HepG2 (cell line): ENCODE data around the gene CDC14A. TPM values are rescaled to one million over a fixed set of nuclear protein-coding genes. Genes with fewer than 3 reads are reported as not detected.

ENCODE experiments used
- ATAC-seq: fragments of 200-7000 bp; cut with Tn5 transposase; 3 replicates; pipeline ENCODE4 v1.9.1; 2020; ENCODE audit warnings: mild to moderate bottlenecking, moderate library complexity
- BruUV-seq: library from RNA; stranded (reverse); fragments of 400-500 nt; replicated peaks from 2 replicates; lab custom pipeline; 2021; lab: Mats Ljungman, UMichigan
- CTCF ChIA-PET: fragments of 300-600 bp; formaldehyde crosslinking; extraction: SDS; loops from one replicate; lab custom pipeline; 2021; ENCODE audit warnings: low total read pairs, inconsistent platforms, low intra/inter-chr PET ratio; lab: Yijun Ruan, JAX
- POLR2A ChIA-PET: fragments of 350-600 bp; sonication (Branson Sonifier 250); formaldehyde crosslinking; loops from one replicate; lab custom pipeline; 2020; ENCODE audit warnings: antibody characterized with exemption, inconsistent platforms; lab: Yijun Ruan, JAX
- DNase-seq: peaks from one replicate; pipeline ENCODE4 v3.0.0-alpha.2; 2015; ENCODE audit warnings: low spot score
- FAIRE-seq: peaks from 3 replicates; lab custom pipeline; 2011; peaks lifted over from hg19 to GRCh38; lab: Jason Lieb, UNC
- H2AFZ ChIP-seq: one replicate; pipeline ENCODE4 v1.6.1; 2011; ENCODE audit warnings: low read length, inconsistent platforms
- H3K27ac ChIP-seq: fragments of 300-600 bp; 3 replicates; pipeline ENCODE4 v1.8.0; 2011; ENCODE audit warnings: mixed run types, mild to moderate bottlenecking, mixed read lengths, low read length, inconsistent platforms; ENCODE audit not compliant: insufficient read depth; ENCODE audit errors: extremely low read length
- H3K27me3 ChIP-seq, 2 experiments: fragments of 200-600 bp in 1 of 2; 2 replicates in 1 of 2; 3 replicates in 1 of 2; pipeline versions ENCODE4 v1.6.0 to v1.8.0; 2011; ENCODE audit warnings: low read length in 2 of 2, mild to moderate bottlenecking in 2 of 2, moderate library complexity in 2 of 2, inconsistent platforms in 1 of 2; ENCODE audit not compliant: insufficient read depth in 2 of 2, control insufficient read depth in 1 of 2
- H3K36me3 ChIP-seq, 2 experiments: fragments of 200-600 bp in 1 of 2; replicated peaks in 1 of 2; 2 replicates in 1 of 2; 3 replicates in 1 of 2; pipeline versions ENCODE4 v1.5.1 to v1.8.0; 2011; ENCODE audit warnings: low read length in 2 of 2, inconsistent platforms in 1 of 2; ENCODE audit not compliant: insufficient read depth in 2 of 2, control insufficient read depth in 1 of 2
- H3K4me1 ChIP-seq: 2 replicates; pipeline ENCODE4 v1.5.1; 2012; ENCODE audit warnings: low read length, inconsistent platforms; ENCODE audit not compliant: insufficient read depth
- H3K4me2 ChIP-seq: 2 replicates; pipeline ENCODE4 v1.6.0; 2011; ENCODE audit warnings: low read depth, low read length, inconsistent platforms
- H3K4me3 ChIP-seq, 3 experiments: fragments of 200-600 bp in 1 of 3; sonication (generic), shearing (Covaris generic) in 1 of 3; replicated peaks in 1 of 3; 2 replicates each; pipeline ENCODE4 v1.5.1; 2011 to 2016; ENCODE audit warnings: low read length in 3 of 3, inconsistent platforms in 2 of 3, low read depth in 2 of 3, mild to moderate bottlenecking in 2 of 3, control low read depth in 1 of 3, mixed read lengths in 1 of 3; ENCODE audit not compliant: insufficient read depth in 1 of 3
- H3K79me2 ChIP-seq: one replicate; pipeline ENCODE4 v1.6.1; 2011; ENCODE audit warnings: low read length, inconsistent platforms; ENCODE audit not compliant: insufficient read depth
- H3K9ac ChIP-seq: 2 replicates; pipeline ENCODE4 v1.6.0; 2011; ENCODE audit warnings: mild to moderate bottlenecking, low read depth, low read length, inconsistent platforms; ENCODE audit not compliant: insufficient read depth
- H3K9me3 ChIP-seq: 2 replicates; pipeline ENCODE4 v1.5.1; 2012; ENCODE audit warnings: mild to moderate bottlenecking, low read length
- H4K20me1 ChIP-seq: 2 replicates; pipeline ENCODE4 v1.6.0; 2011; ENCODE audit warnings: inconsistent platforms, mild to moderate bottlenecking, low read length, moderate library complexity; ENCODE audit not compliant: insufficient read depth
- BHLHE40 ChIP-seq: IDR thresholded peaks from 2 replicates; pipeline ENCODE4 v1.6.1; 2011; ENCODE audit warnings: low read length, improper control_type of control experiment
- FOSL2 ChIP-seq: sonication (generic); formaldehyde crosslinking; IDR thresholded peaks from 2 replicates; pipeline ENCODE4 v1.4.0; 2020; ENCODE audit warnings: missing genetic modification reagents
- HOXA5 ChIP-seq: sonication (generic); formaldehyde crosslinking; IDR thresholded peaks from 2 replicates; pipeline ENCODE4 v1.4.0; 2020; ENCODE audit warnings: missing genetic modification reagents
- MXD4 ChIP-seq: IDR thresholded peaks from 2 replicates; pipeline ENCODE4 v1.6.1; 2016; ENCODE audit warnings: mild to moderate bottlenecking, missing biosample characterization, missing genetic modification reagents
- PAWR ChIP-seq: sonication (generic); formaldehyde crosslinking; IDR thresholded peaks from 2 replicates; pipeline ENCODE4 v1.4.0; 2020; ENCODE audit warnings: missing genetic modification reagents, mild to moderate bottlenecking, borderline replicate concordance
- ZNF543 ChIP-seq: sonication (generic); formaldehyde crosslinking; IDR thresholded peaks from 2 replicates; pipeline ENCODE4 v1.4.0; 2020; ENCODE audit warnings: mild to moderate bottlenecking, missing genetic modification reagents
- ZNF574 ChIP-seq: sonication (generic); formaldehyde crosslinking; IDR thresholded peaks from 2 replicates; pipeline ENCODE4 v1.4.0; 2020; ENCODE audit warnings: missing genetic modification reagents
- ZSCAN12 ChIP-seq: sonication (generic); formaldehyde crosslinking; IDR thresholded peaks from 2 replicates; pipeline ENCODE4 v1.9.0; 2021; ENCODE audit warnings: mild to moderate bottlenecking, missing genetic modification reagents
- in situ Hi-C: cut with HindIII; loops from 2 replicates; pipeline ENCODE4 v1.10.0; 2017; ENCODE audit warnings: low pct_unique_long_range_greater_than_20kb; ENCODE audit not compliant: extremely low pct_ligation_motif_present
- intact Hi-C: fragments of 100-400 bp; cut with micrococcal nuclease; formaldehyde crosslinking; loops from one replicate; pipeline ENCODE4 v1.10.0; 2022; ENCODE audit not compliant: unreplicated experiment
- polyA plus RNA-seq, 8 experiments: library from polyadenylated mRNA; depleted of rRNA in 3 of 8; stranded (reverse) in 7 of 8; unstranded in 1 of 8; fragments of >200 nt; fragmentation: Illumina TruSeq in 4 of 8; extraction: Trizol in 4 of 8; gene quantifications; 2 replicates each; pipeline versions ENCODE4 v1.2.1 to v1.2.3, GENCODE V29; 2011 to 2016; ENCODE audit warnings: low read depth in 4 of 8, missing spikeins in 1 of 8, mixed read lengths in 1 of 8; ENCODE audit not compliant: insufficient read depth in 1 of 8
- total RNA-seq, 5 experiments: library from RNA; depleted of rRNA; stranded (reverse); fragments of >200 nt; fragmentation: Illumina TruSeq; extraction: Trizol; gene quantifications; 2 replicates each; pipeline ENCODE4 v1.2.3, GENCODE V29; 2016; ENCODE audit warnings: low read depth in 1 of 5
- TF ChIP-seq, protein P1 (sequence below): sonication (generic); formaldehyde crosslinking; IDR thresholded peaks from 2 replicates; pipeline ENCODE4 v1.9.0; 2022; ENCODE audit warnings: missing genetic modification reagents, mild to moderate bottlenecking, borderline replicate concordance
- TF ChIP-seq, protein P2 (sequence below): sonication (generic); formaldehyde crosslinking; IDR thresholded peaks from 2 replicates; pipeline ENCODE4 v1.4.0; 2020; ENCODE audit warnings: missing genetic modification reagents, borderline replicate concordance
- TF ChIP-seq, protein P3 (sequence below): sonication (generic); formaldehyde crosslinking; IDR thresholded peaks from 2 replicates; pipeline ENCODE4 v1.5.1; 2020; ENCODE audit warnings: mild to moderate bottlenecking, moderate library complexity, missing genetic modification reagents

CDC14A gene
- total and polyA plus RNA-seq, 2 of the 13 experiments (the other 11 are each of a cell fraction or from before 2014, with no cell fraction given): 2.8 to 4.9 TPM

GRCh38 chr1:100445565-100445964 is 93.3 kb downstream of the CDC14A start:
- Histone ChIP-seq H4K20me1 (no peaks in the 10 kb centered on the region), H3K27ac (no peak overlapping the region), H3K4me2 (no peak overlapping the region), H3K79me2 (no peaks in the 10 kb centered on the region), H3K4me1 (peaks cover under 1% of the 10 kb centered on the region; the same call in 1 of the 2 replicates), H3K4me3 (no peak overlapping the region), H3K9ac (no peak overlapping the region), H3K27me3 (no peaks in the 10 kb centered on the region), H3K36me3 (no peaks in the 10 kb centered on the region), H2AFZ (no peak overlapping the region), H3K9me3 (no peaks in the 10 kb centered on the region)
- in situ Hi-C loops: no loop called here
- FAIRE-seq: no peak
- BruUV-seq: no TSS peak
- ChIA-PET CTCF (no interaction called here), POLR2A (no interaction called here)
- intact Hi-C loops: no loop called here
- DNase-seq: no peak
- no peak for TF ChIP-seq ZNF543
- no peak for TF ChIP-seq HOXA5
- no peak for TF ChIP-seq PAWR (CRISPR knock-in tag)
- TF ChIP-seq ZNF574 (CRISPR knock-in tag): no peak
- TF ChIP-seq BHLHE40: no peak
- TF ChIP-seq FOSL2 (CRISPR knock-in tag): no peak
- TF ChIP-seq, protein P1, sequence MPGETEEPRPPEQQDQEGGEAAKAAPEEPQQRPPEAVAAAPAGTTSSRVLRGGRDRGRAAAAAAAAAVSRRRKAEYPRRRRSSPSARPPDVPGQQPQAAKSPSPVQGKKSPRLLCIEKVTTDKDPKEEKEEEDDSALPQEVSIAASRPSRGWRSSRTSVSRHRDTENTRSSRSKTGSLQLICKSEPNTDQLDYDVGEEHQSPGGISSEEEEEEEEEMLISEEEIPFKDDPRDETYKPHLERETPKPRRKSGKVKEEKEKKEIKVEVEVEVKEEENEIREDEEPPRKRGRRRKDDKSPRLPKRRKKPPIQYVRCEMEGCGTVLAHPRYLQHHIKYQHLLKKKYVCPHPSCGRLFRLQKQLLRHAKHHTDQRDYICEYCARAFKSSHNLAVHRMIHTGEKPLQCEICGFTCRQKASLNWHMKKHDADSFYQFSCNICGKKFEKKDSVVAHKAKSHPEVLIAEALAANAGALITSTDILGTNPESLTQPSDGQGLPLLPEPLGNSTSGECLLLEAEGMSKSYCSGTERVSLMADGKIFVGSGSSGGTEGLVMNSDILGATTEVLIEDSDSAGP (CRISPR knock-in tag): no peak
- TF ChIP-seq, protein P2, sequence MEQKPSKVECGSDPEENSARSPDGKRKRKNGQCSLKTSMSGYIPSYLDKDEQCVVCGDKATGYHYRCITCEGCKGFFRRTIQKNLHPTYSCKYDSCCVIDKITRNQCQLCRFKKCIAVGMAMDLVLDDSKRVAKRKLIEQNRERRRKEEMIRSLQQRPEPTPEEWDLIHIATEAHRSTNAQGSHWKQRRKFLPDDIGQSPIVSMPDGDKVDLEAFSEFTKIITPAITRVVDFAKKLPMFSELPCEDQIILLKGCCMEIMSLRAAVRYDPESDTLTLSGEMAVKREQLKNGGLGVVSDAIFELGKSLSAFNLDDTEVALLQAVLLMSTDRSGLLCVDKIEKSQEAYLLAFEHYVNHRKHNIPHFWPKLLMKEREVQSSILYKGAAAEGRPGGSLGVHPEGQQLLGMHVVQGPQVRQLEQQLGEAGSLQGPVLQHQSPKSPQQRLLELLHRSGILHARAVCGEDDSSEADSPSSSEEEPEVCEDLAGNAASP (CRISPR knock-in tag): no peak
- TF ChIP-seq MXD4 (CRISPR knock-in tag): no peak
- TF ChIP-seq, protein P3, sequence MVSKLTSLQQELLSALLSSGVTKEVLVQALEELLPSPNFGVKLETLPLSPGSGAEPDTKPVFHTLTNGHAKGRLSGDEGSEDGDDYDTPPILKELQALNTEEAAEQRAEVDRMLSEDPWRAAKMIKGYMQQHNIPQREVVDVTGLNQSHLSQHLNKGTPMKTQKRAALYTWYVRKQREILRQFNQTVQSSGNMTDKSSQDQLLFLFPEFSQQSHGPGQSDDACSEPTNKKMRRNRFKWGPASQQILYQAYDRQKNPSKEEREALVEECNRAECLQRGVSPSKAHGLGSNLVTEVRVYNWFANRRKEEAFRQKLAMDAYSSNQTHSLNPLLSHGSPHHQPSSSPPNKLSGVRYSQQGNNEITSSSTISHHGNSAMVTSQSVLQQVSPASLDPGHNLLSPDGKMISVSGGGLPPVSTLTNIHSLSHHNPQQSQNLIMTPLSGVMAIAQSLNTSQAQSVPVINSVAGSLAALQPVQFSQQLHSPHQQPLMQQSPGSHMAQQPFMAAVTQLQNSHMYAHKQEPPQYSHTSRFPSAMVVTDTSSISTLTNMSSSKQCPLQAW (CRISPR knock-in tag): no peak
- TF ChIP-seq ZSCAN12 (CRISPR knock-in tag): no peak
- no peak for ATAC-seq
